Measurements from ENCODE around the gene ERC2. TPM values are rescaled to one million over a fixed set of nuclear protein-coding genes. Genes with fewer than 3 reads are reported as not detected.

The ERC2 gene
- total and polyA plus RNA-seq, 8 donors, result 1.2 to 4.8 (median 2.3) TPM

DNA sequence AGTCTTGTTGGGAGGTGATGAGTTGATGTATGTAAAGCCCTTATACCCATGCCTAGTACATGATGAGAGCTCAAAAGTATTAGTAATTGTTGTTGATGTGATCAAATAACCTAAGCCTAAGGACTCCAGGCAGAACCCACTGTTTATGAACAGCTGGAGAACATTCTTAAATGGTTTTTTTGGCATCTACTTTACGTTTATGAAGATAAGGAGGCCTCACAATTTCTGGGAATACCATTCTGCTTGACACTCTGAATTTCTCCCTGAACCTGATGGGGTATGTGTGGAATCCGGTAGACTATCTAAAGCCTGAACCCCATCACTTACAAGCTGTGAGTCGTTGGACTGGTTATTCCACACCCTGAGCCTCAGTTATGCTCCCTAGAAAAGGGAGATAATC, 736.5 kb downstream of the ERC2 start:
- intact Hi-C loops (cut with DNase I), result no loop called here
- FAIRE-seq (no peak), DNase-seq (no peak)

GRCh38 chr3:55729546-55729945, 738.7 kb downstream of the ERC2 start:
- no peaks in the 10 kb centered on the region for H3K4me1 ChIP-seq
- WGBS, 2 donors, result 79 to 87% methylated on average over 7 of the region's 7 CpGs
- FAIRE-seq (no peak), DNase-seq (no peak), ATAC-seq (no peak)
- no peak overlapping the region for H3K4me3 ChIP-seq
- no peaks in the 10 kb centered on the region for H3K27me3 ChIP-seq
- no peaks in the 10 kb centered on the region for H3K9me3 ChIP-seq
- H3K27ac ChIP-seq, result no peak overlapping the region
- intact Hi-C loops (cut with DNase I), result no loop called here
- no peaks in the 10 kb centered on the region for H3K36me3 ChIP-seq
- TF ChIP-seq, protein P1, sequence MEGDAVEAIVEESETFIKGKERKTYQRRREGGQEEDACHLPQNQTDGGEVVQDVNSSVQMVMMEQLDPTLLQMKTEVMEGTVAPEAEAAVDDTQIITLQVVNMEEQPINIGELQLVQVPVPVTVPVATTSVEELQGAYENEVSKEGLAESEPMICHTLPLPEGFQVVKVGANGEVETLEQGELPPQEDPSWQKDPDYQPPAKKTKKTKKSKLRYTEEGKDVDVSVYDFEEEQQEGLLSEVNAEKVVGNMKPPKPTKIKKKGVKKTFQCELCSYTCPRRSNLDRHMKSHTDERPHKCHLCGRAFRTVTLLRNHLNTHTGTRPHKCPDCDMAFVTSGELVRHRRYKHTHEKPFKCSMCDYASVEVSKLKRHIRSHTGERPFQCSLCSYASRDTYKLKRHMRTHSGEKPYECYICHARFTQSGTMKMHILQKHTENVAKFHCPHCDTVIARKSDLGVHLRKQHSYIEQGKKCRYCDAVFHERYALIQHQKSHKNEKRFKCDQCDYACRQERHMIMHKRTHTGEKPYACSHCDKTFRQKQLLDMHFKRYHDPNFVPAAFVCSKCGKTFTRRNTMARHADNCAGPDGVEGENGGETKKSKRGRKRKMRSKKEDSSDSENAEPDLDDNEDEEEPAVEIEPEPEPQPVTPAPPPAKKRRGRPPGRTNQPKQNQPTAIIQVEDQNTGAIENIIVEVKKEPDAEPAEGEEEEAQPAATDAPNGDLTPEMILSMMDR (IDR thresholded peaks at IDR 0.05), result no peak

More for the DNA sequence above, 736.5 kb downstream of the ERC2 start:
- no peak overlapping the region for H3K27ac ChIP-seq
- no peak overlapping the region for H3K4me3 ChIP-seq
- H3K9me3 ChIP-seq, result no peaks in the 10 kb centered on the region
- H3K4me1 ChIP-seq, result no peaks in the 10 kb centered on the region
- WGBS, 2 donors, result 63 to 65% methylated on average over 3 of the region's 3 CpGs
- TF ChIP-seq, protein P1 (IDR thresholded peaks at IDR 0.05), result no peak
- no peaks in the 10 kb centered on the region for H3K36me3 ChIP-seq
- ATAC-seq, result no peak
- no peaks in the 10 kb centered on the region for H3K27me3 ChIP-seq

DNA sequence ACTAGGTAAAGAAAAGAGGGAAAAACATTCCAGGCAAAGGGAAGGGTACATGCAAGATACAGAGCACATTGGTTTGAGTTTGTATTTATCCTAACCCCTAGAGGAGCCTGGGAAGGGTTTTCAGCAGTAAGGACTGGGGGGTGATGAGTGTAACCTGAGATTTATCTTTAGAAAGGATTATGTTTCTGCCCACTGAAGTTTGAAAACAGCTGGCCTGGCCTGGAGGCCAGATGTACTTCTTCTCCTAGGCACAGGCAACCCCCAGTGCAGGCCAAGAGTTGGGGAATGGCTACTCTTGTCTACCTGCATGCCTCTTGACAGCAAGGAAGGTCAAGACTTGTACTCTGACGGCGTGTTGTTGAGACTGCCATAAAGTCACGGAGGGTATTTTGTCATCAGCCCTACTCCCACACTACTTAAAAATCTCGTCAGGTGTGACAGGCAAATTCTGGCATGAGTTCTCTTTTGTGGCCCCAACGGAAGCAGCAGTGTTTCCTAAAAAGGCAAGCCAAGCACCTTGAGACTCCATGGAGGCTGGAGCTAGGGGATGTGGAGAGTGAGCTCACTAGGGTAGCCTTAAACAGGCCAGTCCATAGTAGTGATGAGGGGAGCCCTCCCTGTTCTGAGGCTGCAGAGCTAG, 739.7 kb downstream of the ERC2 start:
- H3K9me3 ChIP-seq, result no peaks in the 10 kb centered on the region
- H3K36me3 ChIP-seq, result no peaks in the 10 kb centered on the region
- intact Hi-C loops (cut with DNase I), result no loop called here
- no peak overlapping the region for H3K4me3 ChIP-seq
- ATAC-seq (no peak), FAIRE-seq (no peak), DNase-seq (no peak)
- H3K27me3 ChIP-seq, result no peaks in the 10 kb centered on the region
- TF ChIP-seq, protein P1 (IDR thresholded peaks at IDR 0.05), result no peak
- no peaks in the 10 kb centered on the region for H3K4me1 ChIP-seq
- 94 to 96% methylated on average over 5 of the region's 5 CpGs for WGBS, 2 donors
- no peak overlapping the region for H3K27ac ChIP-seq

DNA sequence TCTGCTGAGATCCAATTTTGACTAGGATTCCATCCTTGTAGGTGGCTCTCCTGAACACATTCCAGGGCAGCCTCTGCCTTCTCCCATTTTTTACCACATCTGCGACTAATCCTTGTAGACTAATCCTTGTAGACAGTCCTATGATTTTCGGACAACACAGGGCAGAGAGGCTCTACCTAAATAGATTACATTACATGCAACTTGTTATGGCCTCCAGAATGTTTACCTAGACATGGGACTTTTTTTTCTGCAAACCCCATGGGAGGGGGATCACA, 741.8 kb downstream of the ERC2 start:
- intact Hi-C loops (cut with DNase I), result no loop called here
- TF ChIP-seq, protein P1 (IDR thresholded peaks at IDR 0.05), result no peak
- Histone ChIP-seq H3K27me3 (no peaks in the 10 kb centered on the region), H3K4me3 (no peak overlapping the region), H3K4me1 (peaks cover 0 to 4% (median 0%) of the 10 kb centered on the region in 3 donors), H3K9me3 (no peaks in the 10 kb centered on the region), H3K27ac (no peak overlapping the region), H3K36me3 (no peaks in the 10 kb centered on the region)
- no peak for ATAC-seq
- no peak for DNase-seq
- no peak for FAIRE-seq
- 94 to 96% methylated on average over 2 of the region's 2 CpGs for WGBS, 2 donors

- Histone ChIP-seq H3K4me1 (peaks cover 0 to 4% (median 0%) of the 10 kb centered on the region in 3 donors), H3K36me3 (no peaks in the 10 kb centered on the region), H3K9me3 (no peaks in the 10 kb centered on the region), H3K4me3 (no peak overlapping the region), H3K27me3 (no peaks in the 10 kb centered on the region), H3K27ac (no peak overlapping the region)
- intact Hi-C loops (cut with DNase I), result no loop called here
- DNase-seq (no peak), ATAC-seq (no peak), FAIRE-seq (no peak)
- TF ChIP-seq, protein P1 (IDR thresholded peaks at IDR 0.05), result no peak
- 49 to 56% methylated on average over 3 of the region's 3 CpGs for WGBS, 2 donors
Observed at GRCh38 chr3:55725681-55726500, 742.4 kb downstream of the ERC2 start.
